HG03108 (cell line): ENCODE measurements around the gene ZNF385B.

Experiments
- ATAC-seq: cut with Tn5 transposase; IDR thresholded peaks from one replicate; pipeline ENCODE4 v1.9.1; 2021; ENCODE audit warnings: moderate library complexity; ENCODE audit not compliant: unreplicated experiment

ZNF385B gene

DNA sequence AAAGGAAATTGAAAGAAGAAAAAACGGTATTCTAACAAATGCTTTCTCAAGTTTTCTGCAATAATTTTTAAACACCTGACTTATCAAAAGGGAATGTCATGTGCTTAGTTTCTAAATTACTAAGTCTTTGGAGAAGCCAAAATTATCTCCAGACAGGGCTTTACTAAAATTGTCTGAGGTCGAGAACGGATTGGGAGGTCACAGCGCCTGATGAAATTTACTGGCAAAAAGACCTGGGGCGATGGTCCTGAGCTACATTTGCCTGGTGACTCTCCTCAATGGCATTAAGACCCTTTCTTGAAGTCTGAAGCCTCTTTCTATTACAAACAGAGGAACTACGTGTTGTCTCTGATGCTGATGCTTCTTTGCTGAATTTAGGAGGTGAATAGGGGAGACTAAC, 305.0 kb downstream of the ZNF385B start:
- no peak for ATAC-seq

DNA sequence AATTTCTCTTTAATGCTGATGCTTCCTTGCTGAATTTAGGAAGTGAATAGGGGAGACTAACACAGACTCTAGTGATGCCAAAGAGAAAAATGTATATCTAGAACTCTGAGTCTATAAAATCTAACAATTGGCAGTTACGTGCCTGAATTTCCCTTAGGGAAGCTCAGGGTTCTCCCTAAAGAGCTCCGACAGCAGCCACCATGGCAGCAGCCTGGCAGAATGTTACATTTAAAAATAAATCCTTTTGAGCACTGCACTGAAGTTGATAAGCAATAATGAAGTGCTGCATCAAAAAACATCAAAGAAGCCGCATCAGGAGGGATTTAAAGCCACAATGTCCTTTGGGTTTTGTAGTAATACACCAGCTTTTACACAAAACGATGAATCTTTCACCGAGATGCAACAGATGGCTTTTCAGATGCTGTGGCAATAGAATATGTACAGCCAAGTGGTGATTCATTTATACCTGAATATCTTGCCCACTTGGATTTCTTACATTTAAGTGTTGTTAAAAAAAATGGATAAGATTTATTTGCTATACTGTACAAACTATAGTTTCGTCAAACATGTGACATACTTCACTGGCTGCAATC, 305.6 kb downstream of the ZNF385B start:
- no peak for ATAC-seq

DNA sequence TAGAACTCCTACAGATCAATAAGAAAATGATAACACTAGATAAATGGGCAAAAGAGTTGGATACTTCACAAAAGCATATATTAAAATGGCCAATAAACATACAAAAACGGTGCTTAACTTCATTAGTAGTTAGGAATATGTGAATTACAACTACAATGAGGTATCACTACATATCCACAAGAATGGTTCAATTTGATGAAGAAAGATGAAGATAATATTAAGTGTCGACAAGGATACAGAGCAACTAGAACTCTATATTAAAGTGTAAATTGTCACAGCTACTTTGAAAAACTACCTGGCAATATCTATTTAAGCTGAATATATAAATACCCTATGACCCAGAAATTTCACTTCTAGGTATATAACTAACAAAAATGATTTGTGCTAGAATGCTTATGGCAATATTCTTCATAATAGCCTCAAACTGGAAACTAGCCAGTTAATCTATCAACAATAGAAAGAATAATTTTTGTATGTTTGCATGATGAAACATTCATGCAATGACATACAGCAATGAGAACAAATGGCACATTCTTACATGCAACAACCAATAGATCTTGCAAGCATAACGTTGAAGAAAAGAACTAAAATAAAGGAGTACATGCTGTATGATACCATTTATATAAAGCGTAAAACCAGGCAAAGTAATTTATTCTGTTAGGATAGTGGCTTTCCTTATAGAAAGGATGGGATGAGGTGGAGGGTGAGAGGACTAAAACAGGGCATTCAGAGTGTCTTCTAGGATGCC, 306.6 kb downstream of the ZNF385B start:
- no peak for ATAC-seq

DNA sequence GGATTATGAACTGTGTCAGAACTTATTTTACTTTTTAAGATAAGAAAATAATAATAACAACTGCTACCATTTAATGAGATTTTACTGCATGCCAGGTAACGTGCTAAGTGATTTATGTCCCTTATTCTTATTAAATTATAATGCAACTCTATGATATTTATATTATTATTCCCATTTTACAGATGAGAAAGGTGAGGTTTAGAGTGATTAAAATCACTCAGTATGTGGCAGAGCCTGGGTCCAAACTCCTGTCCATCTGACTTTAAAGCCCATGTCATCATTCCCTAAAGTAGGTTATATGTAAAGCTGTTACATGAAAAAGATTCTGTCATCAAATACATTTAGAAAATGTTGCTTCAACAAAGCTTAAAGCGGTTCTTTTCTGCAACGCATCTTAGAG, 308.0 kb downstream of the ZNF385B start:
- ATAC-seq: no peak

DNA sequence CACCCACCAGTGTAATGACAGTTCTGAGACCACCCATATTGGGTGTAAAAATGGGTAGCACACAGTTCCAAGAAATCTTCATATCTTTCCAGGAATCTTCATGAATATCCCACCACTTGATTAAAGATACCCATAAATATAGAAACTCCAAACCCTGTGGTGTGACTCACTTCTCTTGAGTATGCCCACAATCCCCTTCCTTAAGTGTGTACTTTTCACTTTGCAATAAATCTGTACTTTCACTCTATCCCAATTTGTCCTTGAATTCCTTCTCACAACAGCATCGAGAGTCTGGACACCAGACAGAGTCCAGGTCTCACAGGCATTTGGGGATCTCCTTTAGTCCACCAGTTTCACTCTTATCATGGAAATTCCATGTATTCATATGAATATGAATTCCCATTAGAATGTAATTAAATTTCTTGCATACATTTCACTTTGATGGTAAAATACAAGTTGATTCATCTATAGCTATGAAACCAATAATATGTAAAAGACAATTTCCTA, 309.8 kb downstream of the ZNF385B start:
- no peak for ATAC-seq

DNA sequence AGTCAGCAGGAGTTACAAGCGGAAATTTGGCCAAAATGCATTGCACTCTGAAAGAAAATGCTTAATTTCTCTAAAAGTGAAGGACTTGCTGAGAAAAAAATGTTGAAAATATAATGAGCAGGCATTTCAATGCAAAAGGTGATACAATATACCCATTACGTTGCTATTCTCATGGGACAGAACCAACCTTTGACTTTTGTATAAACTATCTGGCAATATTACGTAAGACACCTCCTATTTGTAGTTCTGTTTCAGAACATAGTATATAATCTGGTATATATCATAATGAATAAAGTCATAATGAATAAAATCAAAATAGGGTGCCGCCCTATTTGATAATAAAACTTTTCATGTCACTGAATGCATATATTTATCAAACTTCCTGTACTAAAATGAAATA, 310.6 kb downstream of the ZNF385B start:
- ATAC-seq: no peak

DNA sequence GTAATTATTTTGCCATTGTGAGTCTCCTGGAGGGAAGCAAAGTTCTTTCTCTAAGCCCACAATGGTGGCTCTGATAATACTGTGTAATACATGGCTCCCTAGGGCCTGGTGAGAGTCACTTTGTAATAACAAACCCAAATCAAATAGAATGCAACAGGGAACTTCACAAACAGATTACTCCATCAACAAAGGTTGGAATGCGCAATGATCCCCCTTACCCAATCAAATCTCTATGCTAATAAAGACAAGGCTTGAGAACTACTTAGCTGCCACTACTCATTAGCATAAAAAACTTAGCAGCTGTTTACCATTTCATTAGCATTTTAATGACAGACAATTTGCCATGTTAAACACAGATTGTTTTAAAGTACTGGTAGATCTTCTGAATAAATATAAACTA, 311.2 kb downstream of the ZNF385B start:
- ATAC-seq: no peak

DNA sequence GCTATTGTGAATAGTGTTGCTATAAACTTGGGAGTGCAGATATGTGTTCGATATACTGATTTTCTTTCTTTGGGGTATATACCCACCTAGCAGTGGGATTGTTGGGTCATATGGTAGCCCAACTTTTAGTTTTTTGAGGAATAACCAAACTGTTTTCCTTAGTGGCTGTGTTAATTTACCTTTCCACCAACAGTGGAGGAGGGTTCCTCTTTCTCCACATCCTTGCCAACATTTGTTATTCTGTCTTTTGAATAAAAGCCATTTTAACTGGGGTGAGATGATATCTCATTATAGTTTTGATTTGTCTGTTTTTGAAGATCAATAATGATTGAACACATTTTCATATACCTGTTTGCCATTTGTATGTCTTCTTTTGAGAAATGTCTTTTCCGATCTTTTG, 314.8 kb downstream of the ZNF385B start:
- ATAC-seq: no peak

DNA sequence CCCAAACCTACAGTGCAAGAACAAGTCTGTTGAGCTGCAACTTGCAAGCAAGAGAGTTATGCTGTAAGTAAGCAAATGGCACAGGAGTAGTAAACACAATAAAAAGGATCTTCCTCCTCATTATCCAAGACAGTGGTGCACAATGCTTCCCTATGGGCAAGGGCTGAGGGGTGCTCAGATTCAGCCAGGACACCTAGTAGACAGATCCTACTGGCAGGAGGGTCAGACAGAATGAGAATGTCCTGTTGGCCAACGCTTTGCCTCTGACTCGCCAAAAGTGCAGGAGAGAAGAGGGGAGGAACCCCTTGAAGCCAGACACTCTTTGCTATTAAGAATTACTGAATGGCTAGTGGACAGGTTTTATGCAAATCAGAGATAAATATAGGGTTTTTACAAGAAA, 316.4 kb downstream of the ZNF385B start:
- ATAC-seq: no peak

DNA sequence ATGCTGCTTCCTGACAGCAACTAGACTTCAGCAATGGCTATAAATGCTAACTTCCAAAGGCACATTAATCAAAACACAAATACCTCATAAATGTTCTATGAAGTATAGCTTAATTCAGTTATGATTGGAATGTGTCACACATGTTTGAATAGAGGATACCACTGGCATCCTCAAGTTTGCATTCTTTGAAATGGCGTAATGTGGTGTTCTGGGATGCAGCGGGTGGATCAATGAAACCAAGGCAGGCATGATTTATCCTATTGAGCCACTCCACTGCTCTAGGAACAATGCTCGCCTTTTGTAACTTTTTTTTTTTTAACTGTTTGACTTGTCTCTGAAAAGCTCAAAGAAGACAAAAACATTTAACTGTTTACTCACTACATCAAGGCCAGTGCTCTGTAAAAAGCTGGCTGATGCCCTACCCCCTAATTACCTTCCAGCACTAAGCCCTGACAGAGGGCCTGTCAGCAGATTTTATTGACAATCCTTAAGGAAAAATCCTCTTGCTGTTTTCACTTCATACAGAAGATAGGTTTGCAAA, 318.0 kb downstream of the ZNF385B start:
- ATAC-seq: no peak

DNA sequence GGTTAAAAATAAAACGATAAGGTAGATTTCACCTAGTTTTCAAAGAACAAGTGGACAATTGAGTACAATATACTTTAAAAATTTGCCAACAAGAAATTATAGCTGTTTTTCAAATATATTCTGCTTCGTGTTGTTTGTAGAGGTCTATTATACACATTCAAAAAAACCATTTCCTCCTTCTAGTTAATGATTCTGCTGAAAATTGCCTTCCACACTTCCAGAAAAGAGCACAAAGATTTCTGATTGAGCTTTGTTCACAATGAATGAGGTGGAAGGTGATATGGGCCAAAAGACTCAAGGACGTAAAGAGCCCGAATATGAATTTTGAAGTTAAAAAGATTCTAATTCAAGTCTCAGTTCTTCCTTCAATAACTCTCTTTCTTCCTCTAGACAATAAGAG, 319.8 kb downstream of the ZNF385B start:
- ATAC-seq: no peak

DNA sequence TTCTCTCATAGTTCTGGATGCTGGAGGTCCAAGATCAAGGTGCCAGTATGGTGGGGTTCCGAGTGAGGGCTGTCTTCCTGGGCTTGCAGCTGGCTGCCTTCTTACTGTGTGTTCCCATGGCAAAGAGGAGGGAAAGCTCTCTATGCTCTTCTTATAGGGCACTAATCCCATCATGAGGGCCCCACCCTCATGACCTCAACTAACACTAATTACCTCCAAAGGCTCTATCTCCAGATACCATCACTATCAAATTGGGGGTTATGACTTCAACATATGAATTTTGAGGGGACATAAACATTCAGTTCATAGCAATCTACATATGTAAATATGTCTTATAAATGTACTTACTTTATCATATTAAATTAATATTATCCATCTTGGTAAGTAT, 322.3 kb downstream of the ZNF385B start:
- no peak for ATAC-seq

DNA sequence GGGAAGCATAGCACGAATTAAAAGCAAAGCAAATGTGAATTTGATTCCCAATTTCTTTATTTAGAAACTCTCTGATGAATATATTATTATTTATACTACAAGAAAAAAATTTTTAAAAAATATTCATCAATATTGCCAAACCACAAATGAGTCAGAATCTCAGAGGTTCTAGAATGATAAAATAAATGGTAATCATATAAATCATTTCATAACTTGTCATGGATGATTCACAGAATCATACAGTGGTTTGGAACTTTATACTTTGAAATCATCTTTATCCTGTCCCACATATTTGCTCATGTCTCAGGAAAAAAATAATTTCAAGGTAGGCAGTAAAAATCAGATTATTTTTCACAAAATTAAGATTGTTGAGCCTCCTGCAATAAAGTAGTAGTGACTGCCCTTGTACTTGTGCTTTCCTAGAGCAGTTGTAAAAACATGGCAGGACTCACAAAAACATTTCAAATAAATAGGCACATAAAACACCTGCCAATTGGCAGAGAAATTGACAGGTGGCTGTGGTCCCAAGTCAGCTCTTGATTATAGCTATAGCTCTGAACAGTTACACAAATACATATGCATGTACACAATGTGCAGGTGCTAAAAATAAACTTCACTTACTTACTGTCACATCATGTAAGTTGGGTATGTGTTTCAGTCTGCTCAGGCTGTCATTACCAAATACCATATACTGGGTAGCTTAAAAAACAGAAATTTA, 322.8 kb downstream of the ZNF385B start:
- no peak for ATAC-seq

DNA sequence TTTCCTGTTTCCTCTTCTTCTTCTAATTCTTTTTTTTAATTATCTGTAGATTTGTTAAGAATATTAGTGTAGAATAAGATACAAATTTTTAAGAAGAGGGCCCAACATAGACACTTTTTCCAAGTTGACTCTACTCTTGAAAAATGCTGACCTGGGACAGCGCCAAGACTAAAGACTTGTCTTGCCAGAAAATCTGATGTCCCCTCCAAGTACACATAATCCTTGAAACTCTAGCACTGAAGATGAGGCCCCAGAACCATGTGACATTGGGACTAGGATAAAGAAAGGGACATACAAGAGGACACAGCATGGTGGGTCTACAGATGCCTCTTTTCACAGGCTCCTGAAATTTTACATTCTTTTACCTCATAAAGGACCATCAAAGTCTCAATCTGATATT, 325.2 kb downstream of the ZNF385B start:
- ATAC-seq: no peak

DNA sequence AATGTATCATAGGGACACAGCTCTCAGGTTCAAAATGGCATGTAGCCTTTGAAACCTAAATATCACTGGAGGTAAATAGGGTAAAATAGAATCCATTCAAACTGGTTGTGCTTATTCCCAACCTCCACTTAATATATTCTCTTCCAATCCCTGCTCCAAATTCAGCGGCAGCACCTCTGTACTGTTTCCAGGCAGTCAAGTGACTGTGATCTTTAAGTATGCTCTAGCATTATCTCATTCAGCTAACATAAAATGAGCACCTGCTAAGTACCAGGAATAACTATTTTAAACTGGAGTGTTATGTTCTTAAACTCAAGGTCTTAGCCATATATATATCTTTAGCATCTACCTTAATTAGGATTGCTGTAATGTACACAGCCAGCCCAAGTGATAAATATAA, 327.5 kb downstream of the ZNF385B start:
- ATAC-seq: no peak

DNA sequence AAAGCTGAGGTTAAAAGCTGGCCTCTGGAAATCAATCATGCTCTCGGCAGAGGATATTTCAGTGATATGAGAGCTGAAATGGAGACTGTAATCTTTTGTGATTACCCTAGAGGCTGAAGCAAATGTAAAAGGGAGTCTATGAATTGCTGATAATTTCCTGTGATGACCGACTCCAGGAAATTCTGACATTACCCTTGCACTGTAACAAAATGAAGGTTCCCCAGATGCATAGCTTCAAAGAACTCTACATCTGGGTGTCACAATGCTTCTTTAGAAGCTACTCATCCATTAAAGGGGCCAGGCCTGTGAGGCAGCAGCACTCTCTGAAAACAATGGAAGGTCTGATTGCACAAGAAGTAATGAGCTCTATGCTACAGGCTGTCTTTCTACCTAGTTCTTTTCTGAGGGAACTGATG, 328.5 kb downstream of the ZNF385B start:
- ATAC-seq: no peak

DNA sequence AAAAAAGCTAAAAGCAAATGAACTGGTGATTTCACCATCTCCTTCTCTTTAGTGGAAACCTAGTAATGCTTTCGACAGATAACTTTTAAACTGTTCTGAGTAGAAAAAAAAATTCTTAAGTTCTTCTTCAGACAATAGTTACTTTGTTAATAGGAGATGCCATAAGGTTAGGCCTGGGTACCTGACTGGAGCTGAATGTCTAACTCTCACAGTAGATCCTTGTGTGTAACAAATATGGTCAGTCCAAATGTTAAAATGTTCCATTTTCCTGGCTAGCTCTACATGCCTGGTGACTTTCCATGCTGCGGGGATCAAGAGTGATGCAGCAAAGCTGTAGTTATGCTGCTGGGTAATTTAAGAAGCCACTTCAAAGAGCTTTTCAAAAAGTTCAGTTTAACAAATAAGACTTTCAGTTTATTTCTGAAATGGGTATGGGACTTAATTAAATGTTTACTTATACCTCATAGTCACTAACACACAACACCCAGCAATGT, 332.8 kb downstream of the ZNF385B start:
- no peak for ATAC-seq

DNA sequence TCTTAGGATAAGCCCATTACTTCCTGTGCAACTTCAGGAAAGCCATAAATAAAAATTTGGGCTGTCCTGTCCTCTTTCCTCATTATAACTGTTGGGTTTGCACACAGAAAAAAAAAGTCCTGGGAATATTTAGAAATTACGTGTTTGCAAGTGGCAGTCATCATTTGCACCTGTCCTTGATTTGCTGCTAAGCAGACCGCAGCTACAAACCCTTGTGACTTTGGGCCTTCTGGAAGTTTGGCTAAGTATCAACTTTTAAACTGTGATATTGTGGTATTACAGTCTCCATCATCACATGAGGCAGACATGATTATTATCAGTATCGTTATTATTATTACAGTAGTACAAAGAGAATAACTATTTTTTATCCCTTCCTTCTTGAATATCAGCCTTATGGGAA, 336.1 kb downstream of the ZNF385B start:
- no peak for ATAC-seq

DNA sequence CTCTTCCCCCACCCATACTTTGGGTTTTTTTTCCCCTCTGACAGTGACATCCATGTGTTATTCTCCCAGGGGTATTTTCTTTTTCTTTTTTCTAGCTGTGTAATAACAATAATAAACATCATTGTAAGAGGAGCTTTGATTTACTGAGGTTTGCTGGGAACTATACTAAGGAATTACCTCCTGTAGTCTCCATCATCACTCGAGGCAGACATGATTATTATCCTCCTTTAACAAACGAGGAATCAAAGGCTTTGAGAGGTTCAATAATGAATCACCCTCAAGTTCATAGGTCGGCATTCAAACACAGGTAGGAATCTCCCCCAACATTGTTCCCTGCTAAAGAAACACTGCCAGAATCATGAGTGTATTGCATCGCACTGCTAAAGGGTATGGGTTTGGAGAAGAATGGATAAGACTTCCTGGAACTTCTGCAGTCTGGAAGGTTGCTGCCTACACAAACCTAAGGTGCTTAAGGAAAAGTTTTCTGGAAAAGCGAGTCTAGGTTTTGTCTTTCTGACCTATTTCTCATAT, 336.5 kb downstream of the ZNF385B start:
- ATAC-seq: no peak

DNA sequence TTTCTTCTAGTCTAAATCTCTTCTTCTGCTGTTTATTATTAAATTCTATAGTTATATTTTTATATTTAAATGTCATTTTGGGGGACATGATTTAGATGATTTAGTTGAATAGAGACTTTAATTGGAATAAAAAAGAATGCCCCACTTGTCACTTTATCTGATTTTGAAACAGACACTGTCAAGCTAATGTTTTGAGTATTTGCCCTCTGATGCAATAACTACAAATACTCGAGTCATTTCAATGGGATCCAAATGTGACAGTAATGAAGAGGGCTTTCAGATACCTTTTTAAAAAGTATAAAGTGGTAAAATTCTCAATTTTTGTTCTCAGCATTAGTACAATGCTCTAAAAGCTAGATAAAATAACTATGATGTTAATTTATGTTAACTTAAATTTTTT, 339.5 kb downstream of the ZNF385B start:
- ATAC-seq: no peak

DNA sequence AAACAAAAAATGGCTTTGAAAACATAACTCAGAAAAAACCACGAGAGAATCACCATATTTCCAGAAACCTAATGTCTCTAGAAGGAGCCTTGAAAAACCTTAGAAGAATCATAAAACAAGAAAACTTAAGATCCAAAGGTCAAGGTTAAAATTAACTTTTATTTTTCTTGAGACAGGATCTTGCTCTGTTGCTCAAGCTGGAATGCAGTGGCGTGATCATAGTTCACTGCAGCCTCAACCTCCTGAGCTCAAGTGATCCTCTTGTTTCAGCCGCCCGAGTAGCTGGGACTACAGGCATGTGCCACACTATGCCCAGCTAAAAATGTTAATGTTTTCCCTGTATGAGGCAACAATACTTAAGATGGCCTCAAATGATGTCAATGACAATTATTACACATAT, 342.6 kb downstream of the ZNF385B start:
- ATAC-seq: no peak
